HepG2 (cell line): ENCODE data around the gene GNAI2. TPM values are rescaled to one million over a fixed set of nuclear protein-coding genes. Genes with fewer than 3 reads are reported as not detected.

Experiments used
- BRD4 ChIP-seq: sonication (generic); formaldehyde crosslinking; IDR thresholded peaks from 2 replicates; pipeline ENCODE4 v1.4.0; 2020; ENCODE audit warnings: missing genetic modification reagents
- CCDC6 ChIP-seq: sonication (generic); formaldehyde crosslinking; IDR thresholded peaks from 2 replicates; pipeline ENCODE4 v1.8.1; 2022; ENCODE audit warnings: mild to moderate bottlenecking, missing genetic modification reagents, moderate library complexity
- DNMT3B ChIP-seq: conservative IDR thresholded peaks from 2 replicates; pipeline ENCODE4 v1.6.1; 2016; ENCODE audit warnings: missing biosample characterization, control low read depth
- KAT7 ChIP-seq: IDR thresholded peaks from 2 replicates; pipeline ENCODE4 v1.6.1; 2018; ENCODE audit warnings: borderline replicate concordance, missing compliant biosample characterization
- NFIC ChIP-seq: IDR thresholded peaks from 2 replicates; pipeline ENCODE4 v1.6.1; 2012; ENCODE audit warnings: mild to moderate bottlenecking, low read length, inconsistent platforms
- REL ChIP-seq: sonication (generic); formaldehyde crosslinking; conservative IDR thresholded peaks from 2 replicates; pipeline ENCODE4 v1.8.0; 2022; ENCODE audit warnings: mild to moderate bottlenecking, missing genetic modification reagents, moderate library complexity
- STAT5B ChIP-seq: sonication (generic); formaldehyde crosslinking; IDR thresholded peaks from 2 replicates; pipeline ENCODE4 v1.4.0; 2020; ENCODE audit warnings: missing genetic modification reagents
- TBX2 ChIP-seq: sonication (generic); formaldehyde crosslinking; IDR thresholded peaks from 2 replicates; pipeline ENCODE4 v1.5.0; 2020; ENCODE audit warnings: missing genetic modification reagents, mild to moderate bottlenecking, borderline replicate concordance
- YEATS2 ChIP-seq: sonication (generic); formaldehyde crosslinking; IDR thresholded peaks from 2 replicates; pipeline ENCODE4 v1.4.0; 2020; ENCODE audit warnings: missing genetic modification reagents, borderline replicate concordance
- ZBTB42 ChIP-seq: sonication (generic); formaldehyde crosslinking; IDR thresholded peaks from 2 replicates; pipeline ENCODE4 v1.5.0; 2020; ENCODE audit warnings: mild to moderate bottlenecking, missing genetic modification reagents
- ZFP62 ChIP-seq: sonication (generic); formaldehyde crosslinking; IDR thresholded peaks from 2 replicates; pipeline ENCODE4 v1.4.0; 2020; ENCODE audit warnings: missing genetic modification reagents
- ZMYM2 ChIP-seq: sonication (generic); formaldehyde crosslinking; IDR thresholded peaks from 2 replicates; pipeline ENCODE4 v1.8.0; 2022; ENCODE audit warnings: mild to moderate bottlenecking, missing genetic modification reagents
- ZNF549 ChIP-seq: sonication (generic); formaldehyde crosslinking; IDR thresholded peaks from 2 replicates; pipeline ENCODE4 v1.5.0; 2020; ENCODE audit warnings: missing genetic modification reagents
- polyA plus RNA-seq, 8 experiments: library from polyadenylated mRNA; depleted of rRNA in 3 of 8; stranded (reverse) in 7 of 8; unstranded in 1 of 8; fragments of >200 nt; fragmentation: Illumina TruSeq in 4 of 8; extraction: Trizol in 4 of 8; gene quantifications; 2 replicates each; pipeline versions ENCODE4 v1.2.1 to v1.2.3, GENCODE V29; 2011 to 2016; ENCODE audit warnings: low read depth in 4 of 8, missing spikeins in 1 of 8, mixed read lengths in 1 of 8; ENCODE audit not compliant: insufficient read depth in 1 of 8
- total RNA-seq, 5 experiments: library from RNA; depleted of rRNA; stranded (reverse); fragments of >200 nt; fragmentation: Illumina TruSeq; extraction: Trizol; gene quantifications; 2 replicates each; pipeline ENCODE4 v1.2.3, GENCODE V29; 2016; ENCODE audit warnings: low read depth in 1 of 5

Gene GNAI2
- total and polyA plus RNA-seq, 2 of the 13 experiments (the other 11 are each of a cell fraction or from before 2014, with no cell fraction given), result 51.1 to 66.2 TPM

- TF ChIP-seq DNMT3B (CRISPR knock-in tag) (no peak), CCDC6 (CRISPR knock-in tag) (no peak), KAT7 (CRISPR knock-in tag) (peak; percentile 25; the same call in 1 of the 2 replicates), ZBTB42 (CRISPR knock-in tag) (no peak), REL (CRISPR knock-in tag) (no peak), YEATS2 (CRISPR knock-in tag) (0 out of 2 replicates have a peak, but pooled peaks have one; percentile 33), ZMYM2 (CRISPR knock-in tag) (0 out of 2 replicates have a peak, but pooled peaks have one; percentile 38), NFIC (no peak), ZNF549 (CRISPR knock-in tag) (no peak), STAT5B (CRISPR knock-in tag) (no peak), TBX2 (CRISPR knock-in tag) (peak; percentile 73; the same call in 1 of the 2 replicates), BRD4 (CRISPR knock-in tag) (no peak; the same call in 1 of the 2 replicates), ZFP62 (no peak)
These were observed 34.3 kb upstream of the GNAI2 start (continued) for GRCh38 chr3:50201573-50202315.
